SK-N-SH (cell line): ENCODE data around the gene SWAP70.

Experiments used
- CTCF ChIP-seq: fragments of 200-600 bp; sonication (generic); IDR thresholded peaks from 2 replicates; pipeline ENCODE4 v1.6.1; 2017; ENCODE audit warnings: antibody characterized with exemption, mild to moderate bottlenecking, moderate library complexity
- PBX3 ChIP-seq: IDR thresholded peaks from 2 replicates; pipeline ENCODE4; 2012
- TAF1 ChIP-seq: IDR thresholded peaks from 2 replicates; pipeline ENCODE4 v1.6.1; 2012; ENCODE audit warnings: low read depth, mild to moderate bottlenecking, low read length, moderate library complexity, borderline replicate concordance
- YY1 ChIP-seq: IDR thresholded peaks from 2 replicates; pipeline ENCODE4 v1.4.0; 2012; ENCODE audit warnings: low read depth, mild to moderate bottlenecking

- no peak for TF ChIP-seq CTCF
- no peak for TF ChIP-seq PBX3
- TF ChIP-seq TAF1 = no peak
- no peak for TF ChIP-seq YY1
Observed at GRCh38 chr11:9728058-9728457, 64.2 kb downstream of the SWAP70 start.
